HepG2 (cell line): Measurements from ENCODE around the gene SLC8B1. TPM values are rescaled to one million over a fixed set of nuclear protein-coding genes. Genes with fewer than 3 reads are reported as not detected.

Source experiments
- ATAC-seq: fragments of 200-7000 bp; cut with Tn5 transposase; 3 replicates; pipeline ENCODE4 v1.9.1; 2020; ENCODE audit warnings: mild to moderate bottlenecking, moderate library complexity
- BruUV-seq: library from RNA; stranded (reverse); fragments of 400-500 nt; replicated peaks from 2 replicates; lab custom pipeline; 2021; lab: Mats Ljungman, UMichigan
- CTCF ChIA-PET: fragments of 300-600 bp; formaldehyde crosslinking; extraction: SDS; loops from one replicate; lab custom pipeline; 2021; ENCODE audit warnings: low total read pairs, inconsistent platforms, low intra/inter-chr PET ratio; lab: Yijun Ruan, JAX
- POLR2A ChIA-PET: fragments of 350-600 bp; sonication (Branson Sonifier 250); formaldehyde crosslinking; loops from one replicate; lab custom pipeline; 2020; ENCODE audit warnings: antibody characterized with exemption, inconsistent platforms; lab: Yijun Ruan, JAX
- DNase-seq: peaks from one replicate; pipeline ENCODE4 v3.0.0-alpha.2; 2015; ENCODE audit warnings: low spot score
- FAIRE-seq: peaks from 3 replicates; lab custom pipeline; 2011; peaks lifted over from hg19 to GRCh38; lab: Jason Lieb, UNC
- H2AFZ ChIP-seq: one replicate; pipeline ENCODE4 v1.6.1; 2011; ENCODE audit warnings: low read length, inconsistent platforms
- H3K27ac ChIP-seq: fragments of 300-600 bp; 3 replicates; pipeline ENCODE4 v1.8.0; 2011; ENCODE audit warnings: mixed run types, mild to moderate bottlenecking, mixed read lengths, low read length, inconsistent platforms; ENCODE audit not compliant: insufficient read depth; ENCODE audit errors: extremely low read length
- H3K27me3 ChIP-seq, 2 experiments: fragments of 200-600 bp in 1 of 2; 2 replicates in 1 of 2; 3 replicates in 1 of 2; pipeline versions ENCODE4 v1.6.0 to v1.8.0; 2011; ENCODE audit warnings: low read length in 2 of 2, mild to moderate bottlenecking in 2 of 2, moderate library complexity in 2 of 2, inconsistent platforms in 1 of 2; ENCODE audit not compliant: insufficient read depth in 2 of 2, control insufficient read depth in 1 of 2
- H3K36me3 ChIP-seq, 2 experiments: fragments of 200-600 bp in 1 of 2; replicated peaks in 1 of 2; 2 replicates in 1 of 2; 3 replicates in 1 of 2; pipeline versions ENCODE4 v1.5.1 to v1.8.0; 2011; ENCODE audit warnings: low read length in 2 of 2, inconsistent platforms in 1 of 2; ENCODE audit not compliant: insufficient read depth in 2 of 2, control insufficient read depth in 1 of 2
- H3K4me1 ChIP-seq: 2 replicates; pipeline ENCODE4 v1.5.1; 2012; ENCODE audit warnings: low read length, inconsistent platforms; ENCODE audit not compliant: insufficient read depth
- H3K4me2 ChIP-seq: 2 replicates; pipeline ENCODE4 v1.6.0; 2011; ENCODE audit warnings: low read depth, low read length, inconsistent platforms
- H3K4me3 ChIP-seq, 3 experiments: fragments of 200-600 bp in 1 of 3; sonication (generic), shearing (Covaris generic) in 1 of 3; replicated peaks in 1 of 3; 2 replicates each; pipeline ENCODE4 v1.5.1; 2011 to 2016; ENCODE audit warnings: low read length in 3 of 3, inconsistent platforms in 2 of 3, low read depth in 2 of 3, mild to moderate bottlenecking in 2 of 3, control low read depth in 1 of 3, mixed read lengths in 1 of 3; ENCODE audit not compliant: insufficient read depth in 1 of 3
- H3K79me2 ChIP-seq: one replicate; pipeline ENCODE4 v1.6.1; 2011; ENCODE audit warnings: low read length, inconsistent platforms; ENCODE audit not compliant: insufficient read depth
- H3K9ac ChIP-seq: 2 replicates; pipeline ENCODE4 v1.6.0; 2011; ENCODE audit warnings: mild to moderate bottlenecking, low read depth, low read length, inconsistent platforms; ENCODE audit not compliant: insufficient read depth
- H3K9me3 ChIP-seq: 2 replicates; pipeline ENCODE4 v1.5.1; 2012; ENCODE audit warnings: mild to moderate bottlenecking, low read length
- H4K20me1 ChIP-seq: 2 replicates; pipeline ENCODE4 v1.6.0; 2011; ENCODE audit warnings: inconsistent platforms, mild to moderate bottlenecking, low read length, moderate library complexity; ENCODE audit not compliant: insufficient read depth
- FUBP1 ChIP-seq: sonication (generic); formaldehyde crosslinking; IDR thresholded peaks from 2 replicates; pipeline ENCODE4 v1.5.1; 2020; ENCODE audit warnings: missing genetic modification reagents, mild to moderate bottlenecking, borderline replicate concordance
- MIER2 ChIP-seq: IDR thresholded peaks from 2 replicates; pipeline ENCODE4 v1.6.1; 2016; ENCODE audit warnings: missing biosample characterization, missing genetic modification reagents
- MTA3 ChIP-seq: sonication (generic); formaldehyde crosslinking; IDR thresholded peaks from 2 replicates; pipeline ENCODE4 v1.4.0; 2020; ENCODE audit warnings: missing genetic modification reagents
- XBP1 ChIP-seq: sonication (generic); formaldehyde crosslinking; IDR thresholded peaks from 2 replicates; pipeline ENCODE4 v1.5.0; 2020; ENCODE audit warnings: missing genetic modification reagents
- ZNF124 ChIP-seq: sonication (generic); formaldehyde crosslinking; IDR thresholded peaks from 2 replicates; pipeline ENCODE4 v1.4.0; 2020; ENCODE audit warnings: missing genetic modification reagents
- ZNF143 ChIP-seq: sonication (generic); formaldehyde crosslinking; IDR thresholded peaks from 2 replicates; pipeline ENCODE4 v1.4.0; 2020; ENCODE audit warnings: missing genetic modification reagents
- ZNF431 ChIP-seq: sonication (generic); formaldehyde crosslinking; IDR thresholded peaks from 2 replicates; pipeline ENCODE4 v1.9.0; 2022; ENCODE audit warnings: missing genetic modification reagents, low read depth, mild to moderate bottlenecking, borderline replicate concordance
- ZNF572 ChIP-seq: sonication (generic); formaldehyde crosslinking; IDR thresholded peaks from 2 replicates; pipeline ENCODE4 v1.5.1; 2020; ENCODE audit warnings: mild to moderate bottlenecking, missing genetic modification reagents
- ZNF766 ChIP-seq: sonication (generic); formaldehyde crosslinking; IDR thresholded peaks from 2 replicates; pipeline ENCODE4 v1.5.0; 2020; ENCODE audit warnings: missing genetic modification reagents, borderline replicate concordance
- WGBS: methylation state at CpG from one replicate; pipeline ENCODE4 v1.1.6; 2017; ENCODE audit warnings: low lambda C conversion rate; 5-methylcytosine and 5-hydroxymethylcytosine counted together
- in situ Hi-C: cut with HindIII; loops from 2 replicates; pipeline ENCODE4 v1.10.0; 2017; ENCODE audit warnings: low pct_unique_long_range_greater_than_20kb; ENCODE audit not compliant: extremely low pct_ligation_motif_present
- intact Hi-C: fragments of 100-400 bp; cut with micrococcal nuclease; formaldehyde crosslinking; loops from one replicate; pipeline ENCODE4 v1.10.0; 2022; ENCODE audit not compliant: unreplicated experiment
- polyA plus RNA-seq, 8 experiments: library from polyadenylated mRNA; depleted of rRNA in 3 of 8; stranded (reverse) in 7 of 8; unstranded in 1 of 8; fragments of >200 nt; fragmentation: Illumina TruSeq in 4 of 8; extraction: Trizol in 4 of 8; gene quantifications; 2 replicates each; pipeline versions ENCODE4 v1.2.1 to v1.2.3, GENCODE V29; 2011 to 2016; ENCODE audit warnings: low read depth in 4 of 8, missing spikeins in 1 of 8, mixed read lengths in 1 of 8; ENCODE audit not compliant: insufficient read depth in 1 of 8
- total RNA-seq, 5 experiments: library from RNA; depleted of rRNA; stranded (reverse); fragments of >200 nt; fragmentation: Illumina TruSeq; extraction: Trizol; gene quantifications; 2 replicates each; pipeline ENCODE4 v1.2.3, GENCODE V29; 2016; ENCODE audit warnings: low read depth in 1 of 5
- TF ChIP-seq, protein P1 (sequence below): sonication (generic); formaldehyde crosslinking; IDR thresholded peaks from 2 replicates; pipeline ENCODE4 v1.5.1; 2020; ENCODE audit warnings: missing genetic modification reagents, mild to moderate bottlenecking, borderline replicate concordance

SLC8B1 gene
- total and polyA plus RNA-seq, 2 of the 13 experiments (the other 11 are each of a cell fraction or from before 2014, with no cell fraction given), result 6.8 to 8.0 TPM

DNA sequence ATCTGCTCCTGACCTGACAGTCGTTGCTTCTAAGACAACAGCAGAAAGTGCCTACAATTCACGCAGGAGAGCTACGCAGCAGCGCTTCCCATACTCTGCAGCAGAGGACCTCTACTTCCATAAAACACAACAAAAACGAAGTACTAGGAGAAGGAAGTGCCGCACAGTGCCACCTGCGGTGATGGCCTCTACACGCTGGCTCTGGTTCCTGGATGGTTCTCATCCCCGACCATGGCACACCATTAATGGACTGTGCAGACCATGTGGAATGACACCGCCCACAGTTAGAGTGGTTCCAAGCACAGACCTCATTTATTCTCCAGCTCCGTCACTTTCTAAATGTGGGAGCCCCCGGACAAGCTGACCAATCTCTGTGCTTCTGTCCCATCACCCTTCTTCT is 85.4 kb downstream of the SLC8B1 start:
- ATAC-seq, result no peak
- intact Hi-C loops, result no loop called here
- BruUV-seq, result no TSS peak
- POLR2A ChIA-PET, result no interaction called here
- no peak overlapping the region for H3K9ac ChIP-seq
- H4K20me1 ChIP-seq, result no peaks in the 10 kb centered on the region
- DNase-seq, result no peak
- no peak overlapping the region for H2AFZ ChIP-seq
- H3K27me3 ChIP-seq, result no peaks in the 10 kb centered on the region
- H3K36me3 ChIP-seq, result peaks cover 0 to 3% of the 10 kb centered on the region in 2 experiments; a peak in 2 of 5 replicates
- in situ Hi-C loops, result no loop called here
- no peak for FAIRE-seq
- no peak overlapping the region for H3K4me3 ChIP-seq
- TF ChIP-seq ZNF143, result no peak
- no peak for TF ChIP-seq ZNF572 (CRISPR knock-in tag)
- no peak for TF ChIP-seq MTA3 (CRISPR knock-in tag)
- TF ChIP-seq ZNF766 (CRISPR knock-in tag), result no peak
- H3K27ac ChIP-seq, result no peak overlapping the region
- 95% methylated on average over 10 of the region's 12 CpGs for WGBS
- H3K79me2 ChIP-seq, result no peaks in the 10 kb centered on the region
- no peaks in the 10 kb centered on the region for H3K9me3 ChIP-seq
- peaks cover 42% of the 10 kb centered on the region for H3K4me1 ChIP-seq
- CTCF ChIA-PET, result no interaction called here
- no peak overlapping the region for H3K4me2 ChIP-seq

DNA sequence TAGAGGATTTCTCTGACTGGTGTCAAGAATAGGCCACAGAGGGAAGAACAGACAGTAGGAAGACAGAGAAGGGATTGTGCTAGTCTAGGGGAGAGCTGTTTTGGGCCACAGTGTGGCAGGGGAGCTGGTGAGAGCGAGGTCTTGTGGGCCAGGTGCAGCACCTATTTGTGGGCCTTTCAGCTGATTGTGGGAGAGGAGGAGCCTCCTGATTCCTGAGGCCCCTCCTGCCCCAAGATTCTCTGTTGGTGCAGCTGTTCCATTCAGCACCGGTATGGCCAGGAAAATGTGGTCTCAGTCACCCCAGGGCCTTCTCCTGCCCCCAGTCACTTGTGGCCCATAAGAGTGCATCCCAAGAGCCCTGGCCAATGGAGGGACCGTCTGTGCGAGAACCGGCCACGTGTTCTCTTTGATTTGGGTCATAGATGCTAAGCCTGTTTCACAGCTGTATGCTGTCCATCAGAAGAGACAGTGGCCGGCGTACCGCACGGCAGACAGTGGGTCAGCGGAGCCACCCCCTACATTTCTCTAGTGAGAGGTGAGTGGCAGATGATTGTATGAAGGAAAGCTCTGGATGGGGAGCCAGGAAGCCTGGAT is 86.0 kb downstream of the SLC8B1 start:
- no peak overlapping the region for H3K4me2 ChIP-seq
- ATAC-seq (no peak), DNase-seq (no peak), FAIRE-seq (no peak)
- no peaks in the 10 kb centered on the region for H3K27me3 ChIP-seq
- 99% methylated on average over 10 of the region's 11 CpGs for WGBS
- no peaks in the 10 kb centered on the region for H3K9me3 ChIP-seq
- in situ Hi-C loops (no loop called here), intact Hi-C loops (no loop called here)
- H3K4me3 ChIP-seq, result no peak overlapping the region
- H3K36me3 ChIP-seq, result peaks cover 0 to 3% of the 10 kb centered on the region in 2 experiments; a peak in 2 of 5 replicates
- H3K4me1 ChIP-seq, result peaks cover 36% of the 10 kb centered on the region
- H2AFZ ChIP-seq, result no peak overlapping the region
- H3K27ac ChIP-seq, result no peak overlapping the region
- no peaks in the 10 kb centered on the region for H4K20me1 ChIP-seq
- H3K79me2 ChIP-seq, result no peaks in the 10 kb centered on the region
- POLR2A ChIA-PET, result no interaction called here
- CTCF ChIA-PET, result no interaction called here
- no TSS peak for BruUV-seq
- no peak overlapping the region for H3K9ac ChIP-seq
- TF ChIP-seq MIER2, result no peak
- TF ChIP-seq, protein P1, sequence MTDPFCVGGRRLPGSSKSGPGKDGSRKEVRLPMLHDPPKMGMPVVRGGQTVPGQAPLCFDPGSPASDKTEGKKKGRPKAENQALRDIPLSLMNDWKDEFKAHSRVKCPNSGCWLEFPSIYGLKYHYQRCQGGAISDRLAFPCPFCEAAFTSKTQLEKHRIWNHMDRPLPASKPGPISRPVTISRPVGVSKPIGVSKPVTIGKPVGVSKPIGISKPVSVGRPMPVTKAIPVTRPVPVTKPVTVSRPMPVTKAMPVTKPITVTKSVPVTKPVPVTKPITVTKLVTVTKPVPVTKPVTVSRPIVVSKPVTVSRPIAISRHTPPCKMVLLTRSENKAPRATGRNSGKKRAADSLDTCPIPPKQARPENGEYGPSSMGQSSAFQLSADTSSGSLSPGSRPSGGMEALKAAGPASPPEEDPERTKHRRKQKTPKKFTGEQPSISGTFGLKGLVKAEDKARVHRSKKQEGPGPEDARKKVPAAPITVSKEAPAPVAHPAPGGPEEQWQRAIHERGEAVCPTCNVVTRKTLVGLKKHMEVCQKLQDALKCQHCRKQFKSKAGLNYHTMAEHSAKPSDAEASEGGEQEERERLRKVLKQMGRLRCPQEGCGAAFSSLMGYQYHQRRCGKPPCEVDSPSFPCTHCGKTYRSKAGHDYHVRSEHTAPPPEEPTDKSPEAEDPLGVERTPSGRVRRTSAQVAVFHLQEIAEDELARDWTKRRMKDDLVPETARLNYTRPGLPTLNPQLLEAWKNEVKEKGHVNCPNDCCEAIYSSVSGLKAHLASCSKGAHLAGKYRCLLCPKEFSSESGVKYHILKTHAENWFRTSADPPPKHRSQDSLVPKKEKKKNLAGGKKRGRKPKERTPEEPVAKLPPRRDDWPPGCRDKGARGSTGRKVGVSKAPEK (CRISPR knock-in tag), result no peak
- no peak for TF ChIP-seq ZNF124 (CRISPR knock-in tag)
- no peak for TF ChIP-seq ZNF431 (CRISPR knock-in tag)
- no peak for TF ChIP-seq XBP1 (CRISPR knock-in tag)
- no peak for TF ChIP-seq FUBP1 (CRISPR knock-in tag)
